Prostate gland (tissue), 2 donors: Measurements from ENCODE around the gene HSD17B8.

Source experiments
- POLR2A ChIP-seq: fragments of 450-650 bp; IDR thresholded peaks from one replicate; pipeline ENCODE4 v1.6.1; 2016; ENCODE audit warnings: antibody characterized with exemption, mild to moderate bottlenecking
- POLR2AphosphoS5 ChIP-seq: sonication (generic); formaldehyde crosslinking; IDR thresholded peaks from one replicate; pipeline ENCODE4 v1.6.1; 2017; ENCODE audit warnings: antibody characterized with exemption
- TF ChIP-seq, protein P1 (sequence below), 4 experiments: fragments of 200-600 bp in 2 of 4; fragments of 450-650 bp in 2 of 4; sonication (generic) in 2 of 4; IDR thresholded peaks; 1 replicate in 3 of 4; 2 replicates in 1 of 4; pipeline ENCODE4 v1.5.1; 2016 to 2019; ENCODE audit warnings: antibody characterized with exemption in 4 of 4, mild to moderate bottlenecking in 2 of 4, moderate library complexity in 2 of 4

- TF ChIP-seq, protein P1, sequence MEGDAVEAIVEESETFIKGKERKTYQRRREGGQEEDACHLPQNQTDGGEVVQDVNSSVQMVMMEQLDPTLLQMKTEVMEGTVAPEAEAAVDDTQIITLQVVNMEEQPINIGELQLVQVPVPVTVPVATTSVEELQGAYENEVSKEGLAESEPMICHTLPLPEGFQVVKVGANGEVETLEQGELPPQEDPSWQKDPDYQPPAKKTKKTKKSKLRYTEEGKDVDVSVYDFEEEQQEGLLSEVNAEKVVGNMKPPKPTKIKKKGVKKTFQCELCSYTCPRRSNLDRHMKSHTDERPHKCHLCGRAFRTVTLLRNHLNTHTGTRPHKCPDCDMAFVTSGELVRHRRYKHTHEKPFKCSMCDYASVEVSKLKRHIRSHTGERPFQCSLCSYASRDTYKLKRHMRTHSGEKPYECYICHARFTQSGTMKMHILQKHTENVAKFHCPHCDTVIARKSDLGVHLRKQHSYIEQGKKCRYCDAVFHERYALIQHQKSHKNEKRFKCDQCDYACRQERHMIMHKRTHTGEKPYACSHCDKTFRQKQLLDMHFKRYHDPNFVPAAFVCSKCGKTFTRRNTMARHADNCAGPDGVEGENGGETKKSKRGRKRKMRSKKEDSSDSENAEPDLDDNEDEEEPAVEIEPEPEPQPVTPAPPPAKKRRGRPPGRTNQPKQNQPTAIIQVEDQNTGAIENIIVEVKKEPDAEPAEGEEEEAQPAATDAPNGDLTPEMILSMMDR (IDR thresholded peaks at IDR 0.05), result no peak
- TF ChIP-seq POLR2A, result no peak
- TF ChIP-seq POLR2AphosphoS5, result no peak
These were observed 32.4 kb downstream of the HSD17B8 start for GRCh38 chr6:33236852-33237251.
